Smooth muscle cell of the brain vasculature (primary cell): ENCODE measurements around the gene PEAK1.
"Not testable (repeated sequence)": the region's sequence is repeated elsewhere in the genome, so short reads cannot be mapped to it uniquely, and the experiment has no call there.

ENCODE experiments used
- DNase-seq: peaks from one replicate; pipeline ENCODE4 v3.0.0-alpha.2; 2012; ENCODE audit warnings: low read depth, low spot score

PEAK1 gene

GRCh38 chr15:77239882-77240608, 179.9 kb downstream of the PEAK1 start:
- DNase-seq, result no peak

DNA sequence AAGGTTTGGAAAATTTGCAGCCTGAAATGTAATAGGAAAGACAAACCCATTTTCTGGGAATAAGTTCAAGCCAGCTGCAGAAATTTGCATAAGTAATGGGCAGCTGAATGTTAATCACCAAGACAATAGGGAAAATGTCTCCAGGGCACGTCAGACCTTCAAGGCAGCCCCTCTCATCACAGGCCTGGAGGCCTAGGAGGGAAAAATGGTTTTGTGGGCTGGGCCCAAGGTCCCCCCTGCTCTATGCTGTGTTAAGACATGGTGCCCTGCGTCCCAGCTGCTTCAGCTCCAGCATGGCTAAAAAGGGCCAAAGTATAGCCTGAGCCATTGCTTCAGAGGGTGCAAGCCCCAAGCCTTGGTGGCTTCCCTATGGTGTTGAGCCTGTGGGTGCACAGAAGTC, 184.3 kb downstream of the PEAK1 start:
- DNase-seq, result no peak

- no peak for DNase-seq
These were observed 191.1 kb downstream of the PEAK1 start for GRCh38 chr15:77228828-77229227.

GRCh38 chr15:77226652-77227051, 193.3 kb downstream of the PEAK1 start:
- DNase-seq, result no peak

GRCh38 chr15:77225646-77226045, 194.3 kb downstream of the PEAK1 start:
- DNase-seq, result no peak

GRCh38 chr15:77225088-77225487, 194.8 kb downstream of the PEAK1 start:
- DNase-seq, result no peak

DNA sequence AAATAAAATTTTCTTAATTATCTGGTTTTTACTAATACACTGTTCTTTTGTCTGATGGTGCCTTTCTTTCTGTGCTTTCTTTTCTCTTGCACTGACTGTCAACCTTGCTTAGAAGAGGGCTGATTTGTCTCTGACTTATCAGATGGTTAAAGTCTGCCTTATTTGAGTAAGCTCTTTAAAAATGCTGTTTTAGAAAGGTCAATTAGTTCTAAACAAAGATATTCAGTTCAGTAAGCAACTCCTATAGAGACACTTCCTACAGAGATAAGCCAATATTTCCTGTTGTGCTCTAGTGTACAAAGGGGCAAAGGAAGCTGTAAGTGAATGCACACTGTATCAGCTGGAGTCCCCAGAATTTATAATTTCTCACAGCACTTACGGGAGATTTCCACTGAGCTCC, 195.6 kb downstream of the PEAK1 start:
- DNase-seq, result no peak

DNA sequence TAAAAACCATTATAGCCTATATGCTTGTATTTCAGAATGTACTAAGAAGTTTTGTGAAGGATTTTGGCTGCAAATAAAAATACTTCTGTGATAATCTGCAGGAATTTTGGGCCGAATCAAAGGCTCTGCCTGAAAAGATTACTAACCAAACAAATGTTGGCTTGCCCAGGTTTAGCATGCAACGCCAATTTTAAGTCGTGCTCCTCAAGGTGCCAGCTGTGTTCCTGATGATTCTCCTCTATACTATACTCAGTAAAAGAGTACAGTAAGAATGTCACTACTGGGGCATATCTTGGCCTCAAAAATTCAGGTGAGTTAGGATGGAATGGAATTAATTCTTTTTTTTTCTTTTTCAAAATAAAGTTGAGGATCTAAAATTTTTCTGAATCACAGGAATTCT, 198.2 kb downstream of the PEAK1 start:
- no peak for DNase-seq

GRCh38 chr15:77221174-77221573, 198.7 kb downstream of the PEAK1 start:
- no peak for DNase-seq

GRCh38 chr15:77219841-77220240, 200.1 kb downstream of the PEAK1 start:
- DNase-seq, result no peak

- DNase-seq, result no peak
These were observed 210.7 kb downstream of the PEAK1 start for GRCh38 chr15:77209221-77209620.

- no peak for DNase-seq
These were observed 211.7 kb downstream of the PEAK1 start for GRCh38 chr15:77208241-77208640.

- no peak for DNase-seq
These were observed 218.2 kb downstream of the PEAK1 start for GRCh38 chr15:77201665-77202064.

- DNase-seq, result no peak
These were observed 223.5 kb downstream of the PEAK1 start for GRCh38 chr15:77196381-77196780.

GRCh38 chr15:77195586-77195985, 224.3 kb downstream of the PEAK1 start:
- no peak for DNase-seq

DNA sequence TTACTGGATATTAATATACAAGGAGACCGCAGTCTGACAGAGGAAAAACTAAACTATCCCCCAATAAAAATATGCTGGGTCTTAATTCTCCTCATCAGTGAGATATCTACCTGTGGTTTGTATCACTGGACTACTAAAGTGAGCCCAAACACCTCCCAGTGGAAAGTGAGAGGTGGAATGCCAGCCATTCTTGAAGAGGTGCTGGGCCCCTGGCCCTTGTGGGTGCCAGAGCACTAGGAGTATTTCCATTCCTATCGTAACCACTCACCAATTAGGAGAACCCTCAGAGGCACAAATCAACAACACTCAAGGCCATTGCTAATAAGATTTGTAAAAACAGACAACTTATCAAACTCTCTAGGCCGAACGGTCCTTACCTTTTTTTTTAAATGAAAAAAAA, 227.5 kb downstream of the PEAK1 start:
- no peak for DNase-seq

DNA sequence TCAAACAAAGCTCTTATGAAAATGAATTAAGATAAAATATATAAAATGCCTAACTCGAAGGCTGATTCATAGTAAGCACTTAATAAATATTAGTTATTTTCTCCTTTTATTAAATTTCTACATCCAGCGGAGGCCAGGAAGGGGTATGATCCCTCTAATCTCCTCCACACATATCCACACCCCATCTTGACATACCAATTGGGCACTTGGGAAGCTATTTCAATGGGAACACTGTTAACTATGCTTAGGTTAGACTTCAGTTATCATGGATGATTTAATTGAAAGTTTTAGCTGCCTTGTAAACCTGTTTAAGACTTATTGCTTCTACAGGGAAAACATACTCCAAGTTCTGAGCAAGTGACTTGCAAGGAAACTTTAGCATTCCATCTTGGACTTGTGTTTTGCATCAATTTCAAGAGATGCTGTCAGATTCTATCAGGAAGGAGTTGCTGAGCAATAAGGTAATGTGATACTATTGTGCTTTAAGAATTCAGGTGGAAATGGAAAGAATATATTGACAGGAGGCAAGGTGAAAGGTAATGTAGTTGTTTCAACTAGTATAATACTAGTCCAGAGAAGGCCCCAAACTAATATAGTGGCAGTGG, 228.6 kb downstream of the PEAK1 start:
- DNase-seq, result no peak

DNA sequence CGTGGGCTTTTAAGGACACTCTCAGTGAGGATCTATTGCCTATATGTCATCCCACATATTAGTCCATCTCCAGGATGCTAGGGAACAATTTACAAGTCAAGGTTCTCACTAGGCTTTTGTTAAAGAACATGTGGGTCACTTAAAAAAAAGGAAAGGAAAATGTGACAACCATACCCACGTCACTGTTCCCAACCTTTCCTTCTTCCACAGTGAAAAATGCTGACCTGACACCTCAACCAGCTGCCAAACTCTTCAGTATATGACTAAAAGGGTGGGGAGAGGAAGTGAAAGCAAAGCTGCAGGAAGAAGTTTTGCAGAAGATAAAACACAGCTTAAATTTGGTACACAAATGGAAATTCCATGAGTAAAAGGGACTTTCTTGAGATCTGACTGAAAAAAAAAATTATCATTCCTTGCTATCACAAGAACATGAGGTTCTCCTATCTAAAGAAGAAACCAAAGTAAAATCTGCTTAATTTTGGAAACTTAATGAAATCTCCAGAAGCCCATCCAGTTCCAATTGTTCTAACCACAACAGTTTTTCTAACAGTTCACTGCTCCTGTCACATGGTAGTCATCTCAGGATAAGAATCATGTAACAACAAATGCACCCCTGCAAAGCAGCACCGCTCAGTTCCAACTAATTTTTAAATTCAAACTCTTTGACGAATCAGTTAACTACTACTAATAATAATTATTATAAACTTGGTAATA, 232.0 kb downstream of the PEAK1 start:
- DNase-seq, result peak; percentile 15

- peak; percentile 20 for DNase-seq
These were observed 233.3 kb downstream of the PEAK1 start for GRCh38 chr15:77186594-77187011.

- no peak for DNase-seq
These were observed 234.6 kb downstream of the PEAK1 start for GRCh38 chr15:77185242-77185785.

DNA sequence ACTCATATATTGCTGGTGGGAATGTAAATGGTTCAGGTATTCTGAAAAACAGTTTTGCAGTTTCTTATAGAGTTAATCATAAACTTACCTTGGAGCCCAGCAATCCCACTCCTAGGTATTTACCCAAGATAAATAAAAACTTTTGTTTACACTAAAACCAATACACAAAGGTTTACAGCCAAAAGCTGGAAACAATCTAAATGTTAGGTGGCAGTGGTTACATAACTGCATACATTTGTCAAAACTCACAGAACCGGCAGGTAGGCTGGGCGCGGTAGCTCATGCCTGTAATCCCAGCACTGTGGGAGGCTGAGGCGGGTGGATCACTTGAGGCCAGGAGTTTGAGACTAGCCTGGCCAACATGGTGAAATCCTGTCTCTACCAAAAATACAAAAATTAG, 235.6 kb downstream of the PEAK1 start:
- not testable (repeated sequence) for DNase-seq

- DNase-seq, result no peak
These were observed 236.8 kb downstream of the PEAK1 start for GRCh38 chr15:77183066-77183465.
